Progenitor cell of endocrine pancreas (in vitro differentiated cells): Measurements from ENCODE around the gene TNIK. TPM values are rescaled to one million over a fixed set of nuclear protein-coding genes. Genes with fewer than 3 reads are reported as not detected.

Experiments
- DNase-seq: peaks from one replicate; pipeline ENCODE4 v3.0.0; 2021; ENCODE audit warnings: low spot score; ENCODE audit not compliant: unreplicated experiment
- H3K27ac Mint-ChIP-seq: 2 replicates; pipeline ENCODE4 v1.8.0; 2021; ENCODE audit warnings: mild to moderate bottlenecking, moderate library complexity, mixed read lengths
- H3K27me3 Mint-ChIP-seq: 2 replicates; pipeline ENCODE4 v1.8.0; 2021; ENCODE audit warnings: mixed read lengths
- H3K36me3 Mint-ChIP-seq: 2 replicates; pipeline ENCODE4 v1.8.0; 2022; ENCODE audit warnings: mixed read lengths; ENCODE audit not compliant: insufficient read depth
- H3K4me1 Mint-ChIP-seq: 2 replicates; pipeline ENCODE4 v1.8.0; 2021; ENCODE audit warnings: low read depth, mixed read lengths
- H3K4me3 Mint-ChIP-seq: 2 replicates; pipeline ENCODE4 v1.8.0; 2021; ENCODE audit warnings: low read depth, mild to moderate bottlenecking, moderate library complexity, mixed read lengths
- H3K9me3 Mint-ChIP-seq: 2 replicates; pipeline ENCODE4 v1.8.0; 2021; ENCODE audit warnings: low read depth, mixed read lengths
- total RNA-seq: library from RNA; stranded (reverse); gene quantifications from 2 replicates; pipeline ENCODE4 v1.2.1, GENCODE V29; 2021
- TF ChIP-seq, protein P1 (sequence below): fragments of 200-600 bp; sonication (generic); IDR thresholded peaks from one replicate; pipeline ENCODE4 v1.5.0; 2021; ENCODE audit warnings: antibody characterized with exemption, mild to moderate bottlenecking; ENCODE audit not compliant: unreplicated experiment

Gene TNIK
- total RNA-seq, 1 donor from 2014 or later, result 15.7 TPM

DNA sequence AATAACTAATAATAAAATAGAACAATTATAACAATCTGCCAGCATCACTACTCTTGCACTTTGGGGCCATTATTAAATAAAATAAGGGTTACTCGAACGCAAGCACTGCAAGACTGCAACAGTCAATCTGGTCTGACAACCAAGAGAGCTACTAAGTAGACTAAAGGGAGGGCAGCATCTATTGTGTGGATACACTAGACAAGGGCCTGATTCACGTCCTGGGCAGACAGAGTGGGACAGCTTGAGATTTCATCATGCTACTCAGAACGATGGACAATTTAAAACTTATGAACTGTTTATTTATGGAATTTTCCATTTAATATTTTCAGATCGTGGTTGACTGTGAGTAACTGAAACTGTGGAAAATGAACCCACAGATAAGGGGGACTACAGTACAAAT, 39.5 kb downstream of the TNIK start:
- TF ChIP-seq, protein P1, sequence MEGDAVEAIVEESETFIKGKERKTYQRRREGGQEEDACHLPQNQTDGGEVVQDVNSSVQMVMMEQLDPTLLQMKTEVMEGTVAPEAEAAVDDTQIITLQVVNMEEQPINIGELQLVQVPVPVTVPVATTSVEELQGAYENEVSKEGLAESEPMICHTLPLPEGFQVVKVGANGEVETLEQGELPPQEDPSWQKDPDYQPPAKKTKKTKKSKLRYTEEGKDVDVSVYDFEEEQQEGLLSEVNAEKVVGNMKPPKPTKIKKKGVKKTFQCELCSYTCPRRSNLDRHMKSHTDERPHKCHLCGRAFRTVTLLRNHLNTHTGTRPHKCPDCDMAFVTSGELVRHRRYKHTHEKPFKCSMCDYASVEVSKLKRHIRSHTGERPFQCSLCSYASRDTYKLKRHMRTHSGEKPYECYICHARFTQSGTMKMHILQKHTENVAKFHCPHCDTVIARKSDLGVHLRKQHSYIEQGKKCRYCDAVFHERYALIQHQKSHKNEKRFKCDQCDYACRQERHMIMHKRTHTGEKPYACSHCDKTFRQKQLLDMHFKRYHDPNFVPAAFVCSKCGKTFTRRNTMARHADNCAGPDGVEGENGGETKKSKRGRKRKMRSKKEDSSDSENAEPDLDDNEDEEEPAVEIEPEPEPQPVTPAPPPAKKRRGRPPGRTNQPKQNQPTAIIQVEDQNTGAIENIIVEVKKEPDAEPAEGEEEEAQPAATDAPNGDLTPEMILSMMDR, result no peak
- no peak for DNase-seq
- Mint-ChIP-seq H3K4me1 (no peaks in the 10 kb centered on the region), H3K9me3 (peaks cover 7% of the 10 kb centered on the region), H3K4me3 (no peak overlapping the region), H3K36me3 (peaks cover 1% of the 10 kb centered on the region), H3K27ac (no peak overlapping the region), H3K27me3 (no peaks in the 10 kb centered on the region)

DNA sequence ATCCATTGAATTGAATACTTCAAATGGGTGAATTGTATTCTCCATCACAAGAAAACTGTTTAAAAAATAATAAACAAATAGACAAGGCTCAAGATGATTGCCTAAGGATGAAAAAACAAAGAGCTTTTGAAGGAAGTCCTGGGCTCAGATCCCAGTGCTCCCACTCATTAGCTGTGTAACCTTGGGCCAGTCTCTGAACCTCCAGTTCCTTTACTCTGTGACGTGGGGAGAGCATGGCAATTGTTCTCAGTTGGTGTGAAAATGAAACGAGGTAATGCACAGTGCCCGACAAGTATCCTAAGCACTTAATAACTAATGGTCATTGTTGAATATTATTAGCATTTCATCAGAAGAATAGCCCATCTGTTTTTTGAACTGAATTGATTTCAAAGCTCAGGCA, 40.7 kb downstream of the TNIK start:
- Mint-ChIP-seq H3K9me3 (peaks cover 7% of the 10 kb centered on the region), H3K36me3 (peaks cover 1% of the 10 kb centered on the region), H3K27me3 (no peaks in the 10 kb centered on the region), H3K4me1 (peaks cover 3% of the 10 kb centered on the region), H3K27ac (no peak overlapping the region), H3K4me3 (no peak overlapping the region)
- TF ChIP-seq, protein P1, result no peak
- DNase-seq, result no peak

DNA sequence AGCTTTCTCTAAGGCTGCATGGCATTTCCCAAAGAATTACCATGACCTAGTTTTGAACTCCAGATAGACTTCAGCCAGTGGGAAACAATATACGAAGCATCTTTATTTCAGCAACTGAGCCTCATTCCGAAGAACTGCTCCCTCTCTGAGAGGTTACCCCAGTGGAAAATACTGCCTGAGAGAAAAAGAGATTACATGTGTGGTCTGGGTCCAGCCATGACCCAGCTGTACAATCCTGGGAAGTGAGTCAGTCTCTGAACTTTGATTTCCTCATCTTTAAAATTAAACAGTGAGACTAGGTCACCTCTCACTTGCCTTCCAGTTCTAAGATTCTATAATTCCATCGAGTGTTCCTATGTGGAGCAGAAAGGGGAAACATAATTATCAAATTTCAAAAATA, 42.4 kb downstream of the TNIK start:
- H3K9me3 Mint-ChIP-seq, result peaks cover 3% of the 10 kb centered on the region
- H3K4me1 Mint-ChIP-seq, result peaks cover 6% of the 10 kb centered on the region
- no peak overlapping the region for H3K27ac Mint-ChIP-seq
- DNase-seq, result no peak
- no peak overlapping the region for H3K4me3 Mint-ChIP-seq
- peaks cover 3% of the 10 kb centered on the region for H3K27me3 Mint-ChIP-seq
- TF ChIP-seq, protein P1, result no peak
- H3K36me3 Mint-ChIP-seq, result peaks cover 1% of the 10 kb centered on the region

DNA sequence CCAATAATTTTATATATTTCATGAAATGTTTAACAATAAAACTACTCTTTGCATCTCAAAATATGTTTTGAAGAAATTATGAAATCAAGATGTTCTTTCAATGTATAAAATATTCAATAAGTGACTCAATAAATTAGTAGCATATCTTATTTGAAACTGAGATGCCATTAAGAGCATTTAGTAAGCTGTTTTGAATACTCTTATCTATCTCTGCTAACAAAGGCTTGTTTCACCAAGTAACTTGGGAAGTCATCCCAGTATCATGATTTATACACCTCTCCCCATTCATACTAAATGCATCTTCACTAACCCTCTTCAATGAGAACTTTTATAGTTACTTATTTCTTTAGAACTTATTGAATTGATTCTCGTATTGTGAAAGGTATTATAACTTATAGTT, 43.1 kb downstream of the TNIK start:
- DNase-seq, result no peak
- Mint-ChIP-seq H3K4me1 (peaks cover 6% of the 10 kb centered on the region), H3K27ac (no peak overlapping the region), H3K36me3 (peaks cover 1% of the 10 kb centered on the region), H3K4me3 (no peak overlapping the region), H3K9me3 (peaks cover 3% of the 10 kb centered on the region), H3K27me3 (peaks cover 3% of the 10 kb centered on the region)
- TF ChIP-seq, protein P1, result no peak

DNA sequence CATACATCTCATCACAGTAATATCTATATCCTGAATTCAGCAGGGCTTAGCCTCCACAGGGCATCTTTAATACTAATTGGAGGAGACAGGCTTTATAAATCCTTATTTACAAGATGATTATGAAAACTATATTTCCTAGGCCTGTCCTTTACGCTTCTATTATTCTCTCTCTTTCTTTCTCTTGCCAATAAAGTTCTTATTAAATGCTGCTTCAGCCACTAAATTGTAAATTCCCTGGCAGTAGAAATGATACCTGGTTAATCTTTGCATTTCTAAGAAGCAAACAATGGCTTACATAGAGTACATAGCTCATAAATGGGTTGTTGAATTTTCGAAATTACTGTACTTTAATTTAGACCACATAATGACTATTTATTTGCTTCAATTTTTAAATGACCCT, 43.5 kb downstream of the TNIK start:
- H3K27me3 Mint-ChIP-seq, result peaks cover 3% of the 10 kb centered on the region
- H3K4me1 Mint-ChIP-seq, result peaks cover 7% of the 10 kb centered on the region
- H3K9me3 Mint-ChIP-seq, result peaks cover 3% of the 10 kb centered on the region
- H3K27ac Mint-ChIP-seq, result no peak overlapping the region
- H3K4me3 Mint-ChIP-seq, result no peak overlapping the region
- TF ChIP-seq, protein P1, result no peak
- peaks cover 1% of the 10 kb centered on the region for H3K36me3 Mint-ChIP-seq
- DNase-seq, result no peak
